HepG2 (cell line): ENCODE data around the gene PALM3. TPM values are rescaled to one million over a fixed set of nuclear protein-coding genes. Genes with fewer than 3 reads are reported as not detected.
A peak's percentile ranks its signal among the peaks of the same experiment; 100 is the strongest.

Source experiments
- AGO1 ChIP-seq: fragments of 200-400 bp; formaldehyde crosslinking; IDR thresholded peaks from 2 replicates; pipeline ENCODE4 v1.6.1; 2017; ENCODE audit warnings: mild to moderate bottlenecking, low read depth, low read length, moderate library complexity; ENCODE audit not compliant: poor library complexity, severe bottlenecking
- ASH2L ChIP-seq: fragments of 300-600, 200-600 bp; sonication (generic); IDR thresholded peaks from 2 replicates; pipeline ENCODE4 v1.7.0; 2017; ENCODE audit warnings: low read depth, mild to moderate bottlenecking, moderate library complexity, mixed read lengths, low read length; ENCODE audit not compliant: insufficient read length
- CREB1 ChIP-seq, 2 experiments: fragments of 450-650 bp in 1 of 2; IDR thresholded peaks; 2 replicates each; pipeline ENCODE4 v1.6.1; 2016 to 2017; ENCODE audit warnings: control low read depth in 1 of 2, mild to moderate bottlenecking in 1 of 2, missing compliant biosample characterization in 1 of 2, missing genetic modification characterization in 1 of 2
- GATAD2A ChIP-seq: IDR thresholded peaks from 2 replicates; pipeline ENCODE4 v1.6.1; 2016
- HIVEP1 ChIP-seq: sonication (generic); formaldehyde crosslinking; IDR thresholded peaks from 2 replicates; pipeline ENCODE4 v1.4.0; 2020; ENCODE audit warnings: mild to moderate bottlenecking, missing genetic modification reagents
- MYC ChIP-seq: sonication (generic); formaldehyde crosslinking; IDR thresholded peaks from 2 replicates; pipeline ENCODE4 v1.9.0; 2021; ENCODE audit warnings: missing genetic modification reagents, borderline replicate concordance
- MYNN ChIP-seq: sonication (generic); formaldehyde crosslinking; IDR thresholded peaks from 2 replicates; pipeline ENCODE4 v1.4.0; 2020; ENCODE audit warnings: mild to moderate bottlenecking, low read depth, missing genetic modification reagents
- SNAI1 ChIP-seq: sonication (generic); formaldehyde crosslinking; IDR thresholded peaks from 2 replicates; pipeline ENCODE4 v1.5.0; 2020; ENCODE audit warnings: mild to moderate bottlenecking, missing genetic modification reagents, borderline replicate concordance
- TFAP4 ChIP-seq: sonication (generic); IDR thresholded peaks from 2 replicates; pipeline ENCODE4 v1.6.1; 2016; ENCODE audit warnings: low read depth, borderline replicate concordance
- TOPORS ChIP-seq: sonication (generic); formaldehyde crosslinking; IDR thresholded peaks from 2 replicates; pipeline ENCODE4 v1.8.0; 2023; ENCODE audit warnings: mild to moderate bottlenecking, missing genetic modification reagents
- ZNF549 ChIP-seq: sonication (generic); formaldehyde crosslinking; IDR thresholded peaks from 2 replicates; pipeline ENCODE4 v1.5.0; 2020; ENCODE audit warnings: missing genetic modification reagents
- ZNF670 ChIP-seq: sonication (generic); formaldehyde crosslinking; IDR thresholded peaks from 2 replicates; pipeline ENCODE4 v1.8.0; 2022; ENCODE audit warnings: mild to moderate bottlenecking, missing genetic modification reagents, borderline replicate concordance
- ZNF724P ChIP-seq: sonication (generic); formaldehyde crosslinking; IDR thresholded peaks from 2 replicates; pipeline ENCODE4 v1.8.0; 2022; ENCODE audit warnings: missing genetic modification reagents, borderline replicate concordance
- ZNF775 ChIP-seq: sonication (generic); formaldehyde crosslinking; IDR thresholded peaks from 2 replicates; pipeline ENCODE4 v1.4.0; 2020; ENCODE audit warnings: missing genetic modification reagents, mild to moderate bottlenecking, moderate library complexity, borderline replicate concordance
- ZNF891 ChIP-seq: sonication (generic); formaldehyde crosslinking; IDR thresholded peaks from 2 replicates; pipeline ENCODE4 v1.5.0; 2020; ENCODE audit warnings: mild to moderate bottlenecking, missing genetic modification reagents
- polyA plus RNA-seq, 8 experiments: library from polyadenylated mRNA; depleted of rRNA in 3 of 8; stranded (reverse) in 7 of 8; unstranded in 1 of 8; fragments of >200 nt; fragmentation: Illumina TruSeq in 4 of 8; extraction: Trizol in 4 of 8; gene quantifications; 2 replicates each; pipeline versions ENCODE4 v1.2.1 to v1.2.3, GENCODE V29; 2011 to 2016; ENCODE audit warnings: low read depth in 4 of 8, missing spikeins in 1 of 8, mixed read lengths in 1 of 8; ENCODE audit not compliant: insufficient read depth in 1 of 8
- total RNA-seq, 5 experiments: library from RNA; depleted of rRNA; stranded (reverse); fragments of >200 nt; fragmentation: Illumina TruSeq; extraction: Trizol; gene quantifications; 2 replicates each; pipeline ENCODE4 v1.2.3, GENCODE V29; 2016; ENCODE audit warnings: low read depth in 1 of 5
- TF ChIP-seq, protein P1 (sequence below): sonication (generic); formaldehyde crosslinking; conservative IDR thresholded peaks from 2 replicates; pipeline ENCODE4 v1.8.0; 2022; ENCODE audit warnings: missing genetic modification reagents
- TF ChIP-seq, protein P2 (sequence below): sonication (generic); formaldehyde crosslinking; IDR thresholded peaks from 2 replicates; pipeline ENCODE4 v1.4.0; 2020; ENCODE audit warnings: missing genetic modification reagents
- TF ChIP-seq, protein P3 (sequence below): IDR thresholded peaks from 2 replicates; pipeline ENCODE4 v1.6.1; 2018; ENCODE audit warnings: missing genetic modification reagents
- TF ChIP-seq, protein P4 (sequence below): sonication (generic); formaldehyde crosslinking; IDR thresholded peaks from 2 replicates; pipeline ENCODE4 v1.4.0; 2020; ENCODE audit warnings: missing genetic modification reagents
- TF ChIP-seq, protein P5 (sequence below): sonication (generic); formaldehyde crosslinking; IDR thresholded peaks from 2 replicates; pipeline ENCODE4 v1.8.1; 2023; ENCODE audit warnings: mild to moderate bottlenecking, missing genetic modification reagents

Gene PALM3
- total and polyA plus RNA-seq, 2 of the 13 experiments (the other 11 are each of a cell fraction or from before 2014, with no cell fraction given): 0.79 to 2.4 TPM

DNA sequence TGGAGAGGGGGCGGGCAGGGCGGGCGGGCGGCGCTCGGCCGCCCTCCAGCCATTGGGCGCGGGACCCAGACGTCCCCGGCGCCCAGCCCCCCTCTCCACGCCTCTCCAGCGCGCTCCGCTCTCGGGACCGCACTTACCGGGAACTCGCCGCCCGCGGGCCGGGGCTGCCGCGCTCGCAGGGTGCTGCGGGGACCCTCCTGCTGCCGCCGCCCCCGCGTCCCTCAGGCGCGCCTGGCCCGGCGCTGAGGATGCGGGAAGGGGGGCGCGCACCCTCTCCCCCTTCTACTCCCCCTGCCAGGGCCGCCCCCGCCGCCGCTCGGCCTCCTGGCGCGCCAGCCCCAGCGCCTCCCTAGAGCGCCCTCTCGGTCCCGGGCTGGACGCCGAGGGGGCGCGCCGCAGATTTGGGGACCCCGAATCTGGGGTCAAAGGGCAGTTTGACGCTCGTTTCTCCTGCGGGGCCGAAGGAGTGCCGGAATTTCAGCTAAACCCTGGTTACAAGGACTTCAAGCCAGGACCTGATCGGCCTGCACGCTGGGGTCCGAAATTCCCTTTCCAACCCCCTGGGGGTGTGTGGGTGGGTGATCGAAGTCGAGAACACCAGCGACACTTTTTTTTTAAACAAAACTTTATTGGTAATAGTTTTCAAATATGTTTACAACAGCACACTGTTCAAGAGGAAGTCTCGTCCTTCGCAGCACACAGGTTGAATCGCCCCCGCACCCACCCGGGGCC lies 29.4 kb upstream of the PALM3 start (continued):
- TF ChIP-seq, protein P1, sequence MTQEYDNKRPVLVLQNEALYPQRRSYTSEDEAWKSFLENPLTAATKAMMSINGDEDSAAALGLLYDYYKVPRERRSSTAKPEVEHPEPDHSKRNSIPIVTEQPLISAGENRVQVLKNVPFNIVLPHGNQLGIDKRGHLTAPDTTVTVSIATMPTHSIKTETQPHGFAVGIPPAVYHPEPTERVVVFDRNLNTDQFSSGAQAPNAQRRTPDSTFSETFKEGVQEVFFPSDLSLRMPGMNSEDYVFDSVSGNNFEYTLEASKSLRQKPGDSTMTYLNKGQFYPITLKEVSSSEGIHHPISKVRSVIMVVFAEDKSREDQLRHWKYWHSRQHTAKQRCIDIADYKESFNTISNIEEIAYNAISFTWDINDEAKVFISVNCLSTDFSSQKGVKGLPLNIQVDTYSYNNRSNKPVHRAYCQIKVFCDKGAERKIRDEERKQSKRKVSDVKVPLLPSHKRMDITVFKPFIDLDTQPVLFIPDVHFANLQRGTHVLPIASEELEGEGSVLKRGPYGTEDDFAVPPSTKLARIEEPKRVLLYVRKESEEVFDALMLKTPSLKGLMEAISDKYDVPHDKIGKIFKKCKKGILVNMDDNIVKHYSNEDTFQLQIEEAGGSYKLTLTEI: no peak
- TF ChIP-seq MYNN (CRISPR knock-in tag): no peak
- TF ChIP-seq ZNF891 (CRISPR knock-in tag): no peak
- peak; percentile 20; the same call in 1 of the 2 replicates for TF ChIP-seq TOPORS
- TF ChIP-seq ASH2L: peak; percentile 73
- TF ChIP-seq, protein P2, sequence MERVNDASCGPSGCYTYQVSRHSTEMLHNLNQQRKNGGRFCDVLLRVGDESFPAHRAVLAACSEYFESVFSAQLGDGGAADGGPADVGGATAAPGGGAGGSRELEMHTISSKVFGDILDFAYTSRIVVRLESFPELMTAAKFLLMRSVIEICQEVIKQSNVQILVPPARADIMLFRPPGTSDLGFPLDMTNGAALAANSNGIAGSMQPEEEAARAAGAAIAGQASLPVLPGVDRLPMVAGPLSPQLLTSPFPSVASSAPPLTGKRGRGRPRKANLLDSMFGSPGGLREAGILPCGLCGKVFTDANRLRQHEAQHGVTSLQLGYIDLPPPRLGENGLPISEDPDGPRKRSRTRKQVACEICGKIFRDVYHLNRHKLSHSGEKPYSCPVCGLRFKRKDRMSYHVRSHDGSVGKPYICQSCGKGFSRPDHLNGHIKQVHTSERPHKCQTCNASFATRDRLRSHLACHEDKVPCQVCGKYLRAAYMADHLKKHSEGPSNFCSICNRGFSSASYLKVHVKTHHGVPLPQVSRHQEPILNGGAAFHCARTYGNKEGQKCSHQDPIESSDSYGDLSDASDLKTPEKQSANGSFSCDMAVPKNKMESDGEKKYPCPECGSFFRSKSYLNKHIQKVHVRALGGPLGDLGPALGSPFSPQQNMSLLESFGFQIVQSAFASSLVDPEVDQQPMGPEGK (CRISPR knock-in tag): peak; percentile 57
- peak; percentile 89 for TF ChIP-seq AGO1
- no peak for TF ChIP-seq TFAP4
- TF ChIP-seq ZNF724P (CRISPR knock-in tag): no peak
- no peak for TF ChIP-seq ZNF670
- no peak for TF ChIP-seq CREB1 (IDR thresholded peaks at IDR 0.05)
- no peak for TF ChIP-seq CREB1 (CRISPR knock-in tag; IDR thresholded peaks at IDR 0.05)
- TF ChIP-seq MYC (CRISPR knock-in tag): 0 out of 2 replicates have a peak, but pooled peaks have one; percentile 21
- no peak for TF ChIP-seq HIVEP1 (CRISPR knock-in tag)
- TF ChIP-seq, protein P3, sequence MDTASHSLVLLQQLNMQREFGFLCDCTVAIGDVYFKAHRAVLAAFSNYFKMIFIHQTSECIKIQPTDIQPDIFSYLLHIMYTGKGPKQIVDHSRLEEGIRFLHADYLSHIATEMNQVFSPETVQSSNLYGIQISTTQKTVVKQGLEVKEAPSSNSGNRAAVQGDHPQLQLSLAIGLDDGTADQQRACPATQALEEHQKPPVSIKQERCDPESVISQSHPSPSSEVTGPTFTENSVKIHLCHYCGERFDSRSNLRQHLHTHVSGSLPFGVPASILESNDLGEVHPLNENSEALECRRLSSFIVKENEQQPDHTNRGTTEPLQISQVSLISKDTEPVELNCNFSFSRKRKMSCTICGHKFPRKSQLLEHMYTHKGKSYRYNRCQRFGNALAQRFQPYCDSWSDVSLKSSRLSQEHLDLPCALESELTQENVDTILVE: no peak
- no peak for TF ChIP-seq ZNF549 (CRISPR knock-in tag)
- TF ChIP-seq, protein P4, sequence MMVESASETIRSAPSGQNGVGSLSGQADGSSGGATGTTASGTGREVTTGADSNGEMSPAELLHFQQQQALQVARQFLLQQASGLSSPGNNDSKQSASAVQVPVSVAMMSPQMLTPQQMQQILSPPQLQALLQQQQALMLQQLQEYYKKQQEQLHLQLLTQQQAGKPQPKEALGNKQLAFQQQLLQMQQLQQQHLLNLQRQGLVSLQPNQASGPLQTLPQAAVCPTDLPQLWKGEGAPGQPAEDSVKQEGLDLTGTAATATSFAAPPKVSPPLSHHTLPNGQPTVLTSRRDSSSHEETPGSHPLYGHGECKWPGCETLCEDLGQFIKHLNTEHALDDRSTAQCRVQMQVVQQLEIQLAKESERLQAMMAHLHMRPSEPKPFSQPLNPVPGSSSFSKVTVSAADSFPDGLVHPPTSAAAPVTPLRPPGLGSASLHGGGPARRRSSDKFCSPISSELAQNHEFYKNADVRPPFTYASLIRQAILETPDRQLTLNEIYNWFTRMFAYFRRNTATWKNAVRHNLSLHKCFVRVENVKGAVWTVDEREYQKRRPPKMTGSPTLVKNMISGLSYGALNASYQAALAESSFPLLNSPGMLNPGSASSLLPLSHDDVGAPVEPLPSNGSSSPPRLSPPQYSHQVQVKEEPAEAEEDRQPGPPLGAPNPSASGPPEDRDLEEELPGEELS (CRISPR knock-in tag): no peak
- no peak for TF ChIP-seq GATAD2A (CRISPR knock-in tag)
- TF ChIP-seq, protein P5, sequence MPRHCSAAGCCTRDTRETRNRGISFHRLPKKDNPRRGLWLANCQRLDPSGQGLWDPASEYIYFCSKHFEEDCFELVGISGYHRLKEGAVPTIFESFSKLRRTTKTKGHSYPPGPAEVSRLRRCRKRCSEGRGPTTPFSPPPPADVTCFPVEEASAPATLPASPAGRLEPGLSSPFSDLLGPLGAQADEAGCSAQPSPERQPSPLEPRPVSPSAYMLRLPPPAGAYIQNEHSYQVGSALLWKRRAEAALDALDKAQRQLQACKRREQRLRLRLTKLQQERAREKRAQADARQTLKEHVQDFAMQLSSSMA (CRISPR knock-in tag): no peak
- no peak for TF ChIP-seq SNAI1 (CRISPR knock-in tag)
- no peak for TF ChIP-seq ZNF775
